Measurements from ENCODE around the gene WWOX. TPM values are rescaled to one million over a fixed set of nuclear protein-coding genes. Genes with fewer than 3 reads are reported as not detected.

WWOX gene
- total RNA-seq, 4 donors from 2014 or later: 135 to 209 (median 159) TPM

- Histone ChIP-seq H3K27me3 (no peaks in the 10 kb centered on the region), H3K4me1 (no peaks in the 10 kb centered on the region), H3K36me3 (no peaks in the 10 kb centered on the region), H3K27ac (no peak overlapping the region), H3K4me3 (replicated peaks in 1 of 3) (no peak overlapping the region), H3K9me3 (no peaks in the 10 kb centered on the region)
- 95 to 100% methylated on average over 1 of the region's 1 CpG for WGBS, 2 donors
- no peak for DNase-seq
- TF ChIP-seq CTCF (IDR thresholded peaks at IDR 0.05) (no peak), POLR2A (IDR thresholded peaks at IDR 0.05) (no peak)
- intact Hi-C loops (cut with DNase I): no loop called here
These were observed 1091.1 kb downstream of the WWOX start for GRCh38 chr16:79190542-79190941.

- intact Hi-C loops (cut with DNase I): no loop called here
- WGBS, 2 donors: 86% methylated on average over 8 of the region's 8 CpGs
- H3K36me3 ChIP-seq: no peaks in the 10 kb centered on the region
These were observed 1092.5 kb downstream of the WWOX start for GRCh38 chr16:79191933-79192332.

GRCh38 chr16:79192904-79193303 lies 1093.5 kb downstream of the WWOX start:
- 38 to 44% methylated on average over 2 of the region's 2 CpGs for WGBS, 2 donors

More at GRCh38 chr16:79191933-79192332, 1092.5 kb downstream of the WWOX start:
- no peaks in the 10 kb centered on the region for H3K4me1 ChIP-seq
- no peak overlapping the region for H3K4me3 ChIP-seq (replicated peaks in 1 of 3)
- TF ChIP-seq CTCF (IDR thresholded peaks at IDR 0.05): no peak
- no peak for TF ChIP-seq POLR2A (IDR thresholded peaks at IDR 0.05)
- no peaks in the 10 kb centered on the region for H3K27me3 ChIP-seq
- no peak for DNase-seq
- no peaks in the 10 kb centered on the region for H3K9me3 ChIP-seq
- no peak overlapping the region for H3K27ac ChIP-seq

GRCh38 chr16:79194291-79194690 lies 1094.8 kb downstream of the WWOX start:
- H3K9me3 ChIP-seq: no peaks in the 10 kb centered on the region
- TF ChIP-seq CTCF (IDR thresholded peaks at IDR 0.05) (no peak), POLR2A (IDR thresholded peaks at IDR 0.05) (no peak)
- H3K4me3 ChIP-seq (replicated peaks in 1 of 3): no peak overlapping the region
- H3K27me3 ChIP-seq: no peaks in the 10 kb centered on the region
- intact Hi-C loops (cut with DNase I): no loop called here
- no peaks in the 10 kb centered on the region for H3K36me3 ChIP-seq
- no peaks in the 10 kb centered on the region for H3K4me1 ChIP-seq
- DNase-seq: no peak
- no peak overlapping the region for H3K27ac ChIP-seq
- 67 to 70% methylated on average over 8 of the region's 8 CpGs for WGBS, 2 donors

More at GRCh38 chr16:79192904-79193303, 1093.5 kb downstream of the WWOX start:
- H3K27me3 ChIP-seq: no peaks in the 10 kb centered on the region
- H3K4me3 ChIP-seq (replicated peaks in 1 of 3): no peak overlapping the region
- no peaks in the 10 kb centered on the region for H3K36me3 ChIP-seq
- H3K4me1 ChIP-seq: no peaks in the 10 kb centered on the region
- DNase-seq: no peak
- TF ChIP-seq POLR2A (IDR thresholded peaks at IDR 0.05) (no peak), CTCF (IDR thresholded peaks at IDR 0.05) (no peak)
- H3K9me3 ChIP-seq: no peaks in the 10 kb centered on the region
- intact Hi-C loops (cut with DNase I): no loop called here
- H3K27ac ChIP-seq: no peak overlapping the region

GRCh38 chr16:79195938-79196337 lies 1096.5 kb downstream of the WWOX start:
- 85 to 86% methylated on average over 4 of the region's 4 CpGs for WGBS, 2 donors
- intact Hi-C loops (cut with DNase I): no loop called here
- Histone ChIP-seq H3K4me3 (replicated peaks in 1 of 3) (no peak overlapping the region), H3K4me1 (no peaks in the 10 kb centered on the region), H3K27ac (no peak overlapping the region), H3K9me3 (no peaks in the 10 kb centered on the region), H3K27me3 (no peaks in the 10 kb centered on the region), H3K36me3 (no peaks in the 10 kb centered on the region)
- no peak for DNase-seq
- TF ChIP-seq POLR2A (IDR thresholded peaks at IDR 0.05) (no peak), CTCF (IDR thresholded peaks at IDR 0.05) (no peak)

All from thyroid gland (tissue), 4 donors.